GM23248 (cell line): ENCODE data around the gene CUX1. TPM values are rescaled to one million over a fixed set of nuclear protein-coding genes. Genes with fewer than 3 reads are reported as not detected.

ENCODE experiments used
- DNase-seq: peaks from one replicate; pipeline ENCODE4 v3.0.0-alpha.2; 2015
- H2AFZ ChIP-seq: fragments of 200-600 bp; sonication (generic); 2 replicates; pipeline ENCODE4 v1.6.1; 2016; ENCODE audit warnings: antibody characterized with exemption
- H3F3A ChIP-seq: fragments of 200-600 bp; sonication (generic); 2 replicates; pipeline ENCODE4 v1.6.1; 2016; ENCODE audit warnings: mild to moderate bottlenecking, antibody characterized with exemption, mixed run types; ENCODE audit not compliant: insufficient read depth
- H3K27ac ChIP-seq: fragments of 200-600 bp; sonication (generic); 2 replicates; pipeline ENCODE4 v1.5.1; 2016; ENCODE audit warnings: mild to moderate bottlenecking
- H3K27me3 ChIP-seq: fragments of 200-600 bp; sonication (generic); replicated peaks from 2 replicates; pipeline ENCODE4 v1.6.1; 2016; ENCODE audit warnings: mild to moderate bottlenecking; ENCODE audit not compliant: insufficient read depth
- H3K36me3 ChIP-seq: fragments of 200-600 bp; sonication (generic); 2 replicates; pipeline ENCODE4 v1.6.1; 2016; ENCODE audit warnings: low read depth, mild to moderate bottlenecking
- H3K4me1 ChIP-seq: fragments of 200-600 bp; sonication (generic); 2 replicates; pipeline ENCODE4 v1.6.1; 2016; ENCODE audit warnings: mild to moderate bottlenecking; ENCODE audit not compliant: insufficient read depth
- H3K4me2 ChIP-seq: fragments of 200-600 bp; sonication (generic); one replicate; pipeline ENCODE4 v1.6.1; 2016; ENCODE audit warnings: mild to moderate bottlenecking; ENCODE audit not compliant: unreplicated experiment
- H3K4me3 ChIP-seq: fragments of 200-600 bp; sonication (generic); 2 replicates; pipeline ENCODE4 v1.5.1; 2016; ENCODE audit warnings: mild to moderate bottlenecking
- H3K79me2 ChIP-seq: fragments of 200-600 bp; sonication (generic); 2 replicates; pipeline ENCODE4 v1.6.1; 2016; ENCODE audit warnings: mild to moderate bottlenecking; ENCODE audit not compliant: insufficient read depth
- H3K9ac ChIP-seq: fragments of 200-600 bp; sonication (generic); 2 replicates; pipeline ENCODE4 v1.6.1; 2016; ENCODE audit warnings: mild to moderate bottlenecking
- H3K9me2 ChIP-seq: fragments of 200-600 bp; sonication (generic); 2 replicates; pipeline ENCODE4 v1.6.1; 2016; ENCODE audit warnings: mixed run types, mild to moderate bottlenecking, moderate library complexity; ENCODE audit not compliant: insufficient read depth
- H3K9me3 ChIP-seq: fragments of 200-600 bp; sonication (generic); one replicate; pipeline ENCODE4 v1.6.1; 2017; ENCODE audit warnings: low read depth
- H4K20me1 ChIP-seq: fragments of 200-600 bp; sonication (generic); 2 replicates; pipeline ENCODE4 v1.6.0; 2016; ENCODE audit not compliant: insufficient read depth
- EZH2 ChIP-seq: fragments of 200-600 bp; sonication (generic); IDR thresholded peaks from 2 replicates; pipeline ENCODE4 v1.6.1; 2018; ENCODE audit warnings: antibody characterized with exemption, mild to moderate bottlenecking; ENCODE audit not compliant: insufficient read depth, poor library complexity, severe bottlenecking
- EZH2phosphoT487 ChIP-seq: fragments of 200-600 bp; sonication (generic); IDR thresholded peaks from 2 replicates; pipeline ENCODE4 v1.6.1; 2018; ENCODE audit warnings: antibody characterized with exemption, moderate library complexity, mild to moderate bottlenecking, low read depth; ENCODE audit not compliant: insufficient read depth
- WGBS, 2 experiments: methylation state at CpG; one replicate each; pipeline ENCODE4 v1.1.6; 2015 to 2017; ENCODE audit warnings: low lambda C conversion rate in 2 of 2, low coverage in 1 of 2; ENCODE audit errors: missing lambda C conversion rate in 2 of 2; 5-methylcytosine and 5-hydroxymethylcytosine counted together
- in situ Hi-C: fragments of 300-500 bp; cut with MboI; formaldehyde crosslinking; loops from 2 replicates; pipeline ENCODE4 v1.15.0; 2020
- polyA plus RNA-seq: library from polyadenylated mRNA; unstranded; fragments of >200 nt; fragmentation: Nextera tagmentation; extraction: Ambion mirVana; gene quantifications from 2 replicates; pipeline ENCODE4 v1.2.1, GENCODE V29; 2016
- total RNA-seq: library from RNA; depleted of rRNA; stranded (reverse); fragments of >200 nt; shearing (Covaris generic); gene quantifications from 2 replicates; pipeline ENCODE4 v1.2.3, GENCODE V29; 2014

Gene CUX1
- total and polyA plus RNA-seq, 2 experiments from 2014 or later = 30.2 to 34.9 TPM

- no peaks in the 10 kb centered on the region for H4K20me1 ChIP-seq
- no peak overlapping the region for H3K4me2 ChIP-seq
- no peaks in the 10 kb centered on the region for H3K4me1 ChIP-seq
- H3K9me2 ChIP-seq = no peaks in the 10 kb centered on the region
- H3K27ac ChIP-seq = no peak overlapping the region
- in situ Hi-C loops = no loop called here
- H3K27me3 ChIP-seq = no peaks in the 10 kb centered on the region
- no peak overlapping the region for H3K4me3 ChIP-seq
- no peaks in the 10 kb centered on the region for H3K36me3 ChIP-seq
- WGBS, 2 experiments = 96 to 98% methylated on average over 9 of the region's 9 CpGs
- H3K9me3 ChIP-seq = no peaks in the 10 kb centered on the region
- H3F3A ChIP-seq = no peaks in the 10 kb centered on the region
- no peak overlapping the region for H3K9ac ChIP-seq
- no peak for DNase-seq
- H2AFZ ChIP-seq = no peak overlapping the region
- TF ChIP-seq EZH2 = no peak
- H3K79me2 ChIP-seq = no peaks in the 10 kb centered on the region
These were observed 404.5 kb downstream of the CUX1 start for GRCh38 chr7:102221961-102222360.

- no peak overlapping the region for H3K4me3 ChIP-seq
- no peaks in the 10 kb centered on the region for H3K4me1 ChIP-seq
- H4K20me1 ChIP-seq = no peaks in the 10 kb centered on the region
- no peak overlapping the region for H3K27ac ChIP-seq
- DNase-seq = no peak
- H3K79me2 ChIP-seq = no peaks in the 10 kb centered on the region
- no peaks in the 10 kb centered on the region for H3K9me3 ChIP-seq
- 96 to 97% methylated on average over 12 of the region's 12 CpGs for WGBS, 2 experiments
- no peaks in the 10 kb centered on the region for H3K27me3 ChIP-seq
- H2AFZ ChIP-seq = no peak overlapping the region
- no peaks in the 10 kb centered on the region for H3K9me2 ChIP-seq
- no peak overlapping the region for H3K9ac ChIP-seq
- no peaks in the 10 kb centered on the region for H3K36me3 ChIP-seq
- in situ Hi-C loops = no loop called here
- no peaks in the 10 kb centered on the region for H3F3A ChIP-seq
- H3K4me2 ChIP-seq = no peak overlapping the region
- no peak for TF ChIP-seq EZH2
- no peak for TF ChIP-seq EZH2phosphoT487
These were observed 405.0 kb downstream of the CUX1 start for GRCh38 chr7:102222445-102222844.

- H3K27me3 ChIP-seq = no peaks in the 10 kb centered on the region
- 94 to 97% methylated on average over 5 of the region's 5 CpGs for WGBS, 2 experiments
- in situ Hi-C loops = no loop called here
- H3K9ac ChIP-seq = no peak overlapping the region
- H3K4me3 ChIP-seq = no peak overlapping the region
- no peaks in the 10 kb centered on the region for H3K4me1 ChIP-seq
- no peaks in the 10 kb centered on the region for H4K20me1 ChIP-seq
- no peaks in the 10 kb centered on the region for H3K9me2 ChIP-seq
- DNase-seq = no peak
- H3K36me3 ChIP-seq = no peaks in the 10 kb centered on the region
- H3F3A ChIP-seq = no peaks in the 10 kb centered on the region
- H3K9me3 ChIP-seq = no peaks in the 10 kb centered on the region
- H3K27ac ChIP-seq = no peak overlapping the region
- no peak overlapping the region for H3K4me2 ChIP-seq
- no peaks in the 10 kb centered on the region for H3K79me2 ChIP-seq
- no peak overlapping the region for H2AFZ ChIP-seq
- no peak for TF ChIP-seq EZH2
- TF ChIP-seq EZH2phosphoT487 = no peak
These were observed 405.8 kb downstream of the CUX1 start for GRCh38 chr7:102223184-102223583.

- H3K79me2 ChIP-seq = no peaks in the 10 kb centered on the region
- WGBS, 2 experiments = 91 to 94% methylated on average over 10 of the region's 10 CpGs
- H3K27ac ChIP-seq = no peak overlapping the region
- H3K4me3 ChIP-seq = no peak overlapping the region
- no peaks in the 10 kb centered on the region for H3K27me3 ChIP-seq
- no peaks in the 10 kb centered on the region for H3K36me3 ChIP-seq
- no peak overlapping the region for H2AFZ ChIP-seq
- H3K9ac ChIP-seq = no peak overlapping the region
- H3F3A ChIP-seq = no peaks in the 10 kb centered on the region
- TF ChIP-seq EZH2phosphoT487 = no peak
- no peak for TF ChIP-seq EZH2
- no peak overlapping the region for H3K4me2 ChIP-seq
- H3K9me2 ChIP-seq = no peaks in the 10 kb centered on the region
- H3K9me3 ChIP-seq = no peaks in the 10 kb centered on the region
- in situ Hi-C loops = loop anchor here (25.0 kb wide), 1 partner anchor 638 kb away; no protein-coding TSS in a partner anchor
- no peaks in the 10 kb centered on the region for H3K4me1 ChIP-seq
- no peaks in the 10 kb centered on the region for H4K20me1 ChIP-seq
- no peak for DNase-seq
These were observed 407.6 kb downstream of the CUX1 start for GRCh38 chr7:102225025-102225424.

- no peak overlapping the region for H3K27ac ChIP-seq
- no peaks in the 10 kb centered on the region for H3K79me2 ChIP-seq
- 94 to 97% methylated on average over 18 of the region's 18 CpGs for WGBS, 2 experiments
- H4K20me1 ChIP-seq = no peaks in the 10 kb centered on the region
- no peaks in the 10 kb centered on the region for H3F3A ChIP-seq
- no peak for DNase-seq
- no peak overlapping the region for H2AFZ ChIP-seq
- no peaks in the 10 kb centered on the region for H3K9me2 ChIP-seq
- no peak overlapping the region for H3K9ac ChIP-seq
- no peak overlapping the region for H3K4me3 ChIP-seq
- no peaks in the 10 kb centered on the region for H3K27me3 ChIP-seq
- no peaks in the 10 kb centered on the region for H3K36me3 ChIP-seq
- in situ Hi-C loops = loop anchor here (25.0 kb wide), 1 partner anchor 640 kb away; no protein-coding TSS in a partner anchor
- H3K4me2 ChIP-seq = no peak overlapping the region
- TF ChIP-seq EZH2 (no peak), EZH2phosphoT487 (no peak)
- H3K9me3 ChIP-seq = no peaks in the 10 kb centered on the region
- no peaks in the 10 kb centered on the region for H3K4me1 ChIP-seq
These were observed 409.9 kb downstream of the CUX1 start for GRCh38 chr7:102227371-102227770.
